ENCODE results near the gene ZNF484.
"Not testable (repeated sequence)": the region's sequence is repeated elsewhere in the genome, so short reads cannot be mapped to it uniquely, and the experiment has no call there.

Gene ZNF484

GRCh38 chr9:92857236-92857635 is 20.6 kb downstream of the ZNF484 start:
- no peak for DNase-seq

GRCh38 chr9:92853716-92854115 is 24.1 kb downstream of the ZNF484 start:
- DNase-seq = no peak

DNA sequence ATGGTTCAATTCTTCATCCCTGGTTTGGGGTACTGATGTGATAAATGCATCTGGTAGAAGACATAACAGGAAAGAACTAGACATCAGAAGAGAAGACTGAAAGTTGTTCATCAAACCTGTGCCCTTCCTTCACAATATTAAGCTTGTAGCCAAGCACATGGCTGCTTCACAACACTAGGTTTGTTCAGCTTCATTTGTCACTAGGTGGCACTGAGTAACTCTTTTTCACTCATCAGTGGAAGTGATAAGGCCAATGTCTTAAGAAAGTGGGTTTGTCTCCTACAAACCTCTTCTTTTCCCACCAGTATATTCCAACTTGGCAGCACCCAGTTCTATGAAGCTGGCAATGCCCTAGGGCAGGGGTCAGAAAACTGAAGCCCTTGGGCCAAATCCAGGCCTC is 26.9 kb downstream of the ZNF484 start:
- DNase-seq = no peak

GRCh38 chr9:92848740-92849139 is 29.1 kb downstream of the ZNF484 start:
- not testable (repeated sequence) for DNase-seq

GRCh38 chr9:92846662-92847145 is 31.1 kb downstream of the ZNF484 start:
- DNase-seq = no peak

- DNase-seq = not testable (repeated sequence)
Observed at GRCh38 chr9:92838411-92838810, 39.4 kb downstream of the ZNF484 start.

DNA sequence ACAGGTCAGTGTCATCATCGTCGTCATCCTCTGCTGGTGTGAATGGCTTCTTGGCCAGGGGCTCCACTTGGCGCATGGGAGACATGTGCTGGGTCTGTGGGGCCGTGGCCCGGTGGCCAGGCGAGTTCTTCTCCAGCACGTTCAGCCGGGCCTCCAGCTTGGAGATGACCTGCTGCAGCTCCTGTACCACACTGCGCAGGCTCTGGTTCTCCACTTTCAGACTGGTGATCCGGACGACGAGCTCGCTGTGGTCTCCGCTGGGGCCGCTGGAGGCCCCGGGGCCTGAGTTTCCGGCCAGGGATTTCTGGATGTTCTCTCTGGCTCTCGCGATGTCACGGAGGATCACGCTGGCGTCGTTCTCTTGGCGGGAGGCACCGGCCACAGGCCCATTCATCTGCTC is 40.6 kb downstream of the ZNF484 start:
- no peak for DNase-seq

- no peak for DNase-seq
Observed at GRCh38 chr9:92829420-92829819, 48.4 kb downstream of the ZNF484 start.

- not testable (repeated sequence) for DNase-seq
Observed at GRCh38 chr9:92825065-92825464, 52.8 kb downstream of the ZNF484 start.

DNA sequence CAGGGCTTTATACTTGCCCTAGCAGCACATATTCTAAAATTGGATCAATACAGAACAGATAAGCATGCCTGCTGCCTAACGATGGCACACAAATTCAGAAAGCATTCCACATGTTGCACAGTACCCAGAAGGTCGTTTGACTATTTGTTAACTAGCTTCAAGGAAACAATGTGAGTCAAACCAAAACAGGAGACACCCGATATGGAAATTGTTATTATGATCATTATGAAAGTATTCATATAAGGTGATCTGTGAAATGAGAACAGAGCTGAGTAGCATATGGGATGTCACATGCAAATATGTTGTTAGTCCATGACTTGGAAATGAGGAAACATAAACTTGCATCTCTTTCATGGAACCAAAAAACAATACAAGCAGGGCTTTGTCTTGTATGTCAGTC is 56.9 kb downstream of the ZNF484 start:
- DNase-seq = no peak

- not testable (repeated sequence) for DNase-seq
Observed at GRCh38 chr9:92819898-92820297, 57.9 kb downstream of the ZNF484 start.

GRCh38 chr9:92809629-92810326 is 68.1 kb downstream of the ZNF484 start:
- DNase-seq = not testable (repeated sequence)

DNA sequence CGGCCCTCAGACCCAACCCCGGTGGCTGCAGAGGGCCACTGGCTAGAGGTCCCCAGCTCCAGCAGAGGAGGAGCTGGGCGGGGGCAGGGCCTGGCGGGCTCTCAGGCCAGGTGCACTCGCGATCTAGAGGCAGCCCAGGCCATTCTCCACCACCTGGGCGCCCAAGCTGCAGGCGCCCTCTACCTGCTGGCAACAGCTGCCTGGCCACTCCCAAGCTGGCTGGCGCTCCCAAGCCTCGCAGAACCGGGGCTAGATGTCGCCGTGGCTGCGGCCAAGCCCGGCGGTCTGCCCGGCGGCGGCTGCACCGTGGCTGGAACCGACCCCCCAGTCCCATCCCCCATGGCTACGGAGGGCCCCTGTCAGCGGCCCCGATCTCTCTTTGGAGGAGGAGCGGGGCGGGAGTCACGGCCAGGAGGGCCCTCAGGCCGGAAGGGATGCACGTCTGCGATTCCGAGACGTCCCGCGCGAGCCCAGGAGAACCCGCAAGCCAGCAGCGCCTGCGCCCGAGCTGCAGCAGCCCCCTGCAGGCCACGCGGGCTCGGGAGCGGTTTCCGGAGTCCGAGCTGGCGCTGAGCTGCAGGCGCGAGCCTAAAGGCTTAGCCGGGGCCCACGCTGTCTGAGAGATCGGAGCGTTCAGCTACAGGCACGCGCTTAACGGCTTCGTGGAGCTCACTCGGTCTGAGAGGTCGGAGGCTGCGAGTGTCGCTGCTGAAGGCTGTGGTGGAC is 68.9 kb downstream of the ZNF484 start:
- no peak for DNase-seq

- DNase-seq = no peak
Observed at GRCh38 chr9:92807757-92808725, 69.8 kb downstream of the ZNF484 start.

DNA sequence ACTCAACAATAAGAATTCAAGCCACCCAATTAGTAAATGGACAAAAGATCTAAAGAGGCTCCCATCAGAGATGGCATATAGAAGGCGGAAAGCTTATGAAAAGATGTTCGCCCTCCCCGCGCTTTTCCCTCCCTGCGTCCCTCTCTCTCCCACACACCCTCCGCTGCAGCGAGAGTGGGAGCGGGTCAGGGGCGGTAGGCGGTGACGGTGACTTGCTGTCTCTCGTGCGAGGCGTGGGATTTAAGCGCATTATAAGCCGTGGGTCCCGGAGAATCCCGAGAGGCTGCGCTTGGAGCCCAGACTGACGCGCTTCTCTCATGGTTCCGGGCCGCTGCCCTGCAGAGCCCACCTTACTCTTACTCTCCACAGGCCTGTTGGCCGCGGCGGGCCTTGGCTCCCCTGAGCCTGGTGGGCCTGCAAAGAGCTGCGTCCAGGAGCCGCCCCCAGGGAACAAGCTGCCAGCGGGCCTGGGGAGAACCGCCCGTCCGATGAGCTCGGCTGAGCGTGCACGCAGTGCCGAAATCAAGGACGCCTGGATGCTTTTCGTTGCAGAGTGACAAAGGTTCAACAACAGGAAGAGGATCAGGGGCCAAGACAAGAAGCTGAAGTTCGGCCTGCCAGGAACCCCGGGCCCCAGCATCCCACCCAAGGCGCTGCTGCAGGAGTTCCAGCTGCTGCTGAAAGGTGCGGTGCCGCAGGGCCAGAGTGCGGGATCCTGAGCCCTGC is 70.6 kb downstream of the ZNF484 start:
- no peak for DNase-seq

GRCh38 chr9:92804727-92805126 is 73.1 kb downstream of the ZNF484 start:
- DNase-seq = no peak

DNA sequence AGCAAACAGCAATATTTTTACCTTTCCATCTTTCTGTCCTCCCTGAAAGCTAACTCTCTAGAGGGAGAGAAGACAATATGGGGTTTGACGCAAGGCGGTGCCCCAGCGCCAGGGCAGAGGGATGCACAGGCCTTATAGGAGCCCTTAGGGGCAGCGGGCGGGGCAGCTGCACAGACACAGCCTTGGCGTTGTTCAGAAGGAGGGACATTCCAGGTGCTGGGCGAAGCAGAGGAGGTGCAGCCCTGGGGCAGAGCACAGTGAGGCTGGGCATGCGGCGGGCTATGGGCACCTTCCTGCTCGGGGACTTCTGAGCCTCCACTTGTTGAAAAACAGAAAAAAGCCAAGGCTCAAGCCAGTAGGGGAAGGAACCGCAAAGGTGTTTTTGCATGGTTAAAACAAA is 79.5 kb downstream of the ZNF484 start:
- no peak for DNase-seq

GRCh38 chr9:92796337-92796804 is 81.5 kb downstream of the ZNF484 start:
- not testable (repeated sequence) for DNase-seq

- DNase-seq = no peak
Observed at GRCh38 chr9:92795598-92796336, 82.1 kb downstream of the ZNF484 start.

Measured in SIG-M5 (cell line).